Measurements from ENCODE around the gene GPNMB. TPM values are rescaled to one million over a fixed set of nuclear protein-coding genes. Genes with fewer than 3 reads are reported as not detected.

Gene GPNMB
- total and polyA plus RNA-seq, 7 experiments from 2014 or later: 0.56 to 30.5 (median 15.4) TPM; not detected in 3

DNA sequence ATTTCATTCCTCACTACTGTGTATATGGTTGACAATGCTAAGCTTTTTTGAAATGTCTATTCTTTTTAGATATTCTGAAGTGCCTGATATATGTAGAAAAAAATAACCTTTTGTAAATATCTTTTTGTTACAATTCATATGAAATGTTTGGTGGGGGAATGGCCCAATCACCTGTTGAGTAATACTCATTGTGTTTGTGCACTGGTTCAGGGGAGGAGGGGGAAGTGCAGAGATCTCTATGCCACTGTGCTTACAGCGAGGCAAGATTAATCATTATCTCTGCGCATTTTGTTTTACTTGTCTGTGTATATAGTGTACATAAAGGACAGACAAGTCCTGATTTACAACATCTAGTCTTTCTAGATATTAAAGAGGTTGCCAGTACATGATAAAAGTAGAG, 39.6 kb upstream of the GPNMB start:
- ChIA-PET CTCF (no interaction called here), POLR2A (no interaction called here)
- ATAC-seq (peak; percentile 62), DNase-seq (peak in 1 of 9 donors; percentile 25)
- Histone ChIP-seq H3K36me3 (ENCODE audit: control insufficient read depth in 2 of 3, insufficient read depth in 3 of 3, low read length in 3 of 3) (no peaks in the 10 kb centered on the region), H3K27me3 (ENCODE audit: control insufficient read depth in 2 of 2, insufficient read depth in 2 of 2, low read length in 2 of 2) (no peaks in the 10 kb centered on the region), H3K9me3 (ENCODE audit: control insufficient read depth in 2 of 3, low read length in 3 of 3) (no peaks in the 10 kb centered on the region), H3K4me1 (ENCODE audit: control insufficient read depth in 2 of 2, insufficient read depth in 2 of 2, low read length in 2 of 2) (no peaks in the 10 kb centered on the region), H3K27ac (ENCODE audit: low read depth, low read length) (no peak overlapping the region), H3K4me3 (ENCODE audit: low read length) (no peak overlapping the region)
- intact Hi-C loops (cut with micrococcal nuclease): no loop called here
- Mint-ChIP-seq H3K36me3 (peaks cover 0 to 26% (median 26%) of the 10 kb centered on the region in 5 donors), H3K9me3 (peaks cover 0 to 3% (median 0%) of the 10 kb centered on the region in 11 donors), H3K4me1 (peaks cover 0 to 9% (median 6%) of the 10 kb centered on the region in 7 donors), H3K4me3 (peak overlapping the region in 5 of 10 donors; percentile 44 to 84 (median 66)), H3K27me3 (peaks cover 10 to 47% (median 29%) of the 10 kb centered on the region in 5 donors), H3K27ac (peak overlapping the region in 4 of 9 donors; percentile 32 to 97 (median 58))

DNA sequence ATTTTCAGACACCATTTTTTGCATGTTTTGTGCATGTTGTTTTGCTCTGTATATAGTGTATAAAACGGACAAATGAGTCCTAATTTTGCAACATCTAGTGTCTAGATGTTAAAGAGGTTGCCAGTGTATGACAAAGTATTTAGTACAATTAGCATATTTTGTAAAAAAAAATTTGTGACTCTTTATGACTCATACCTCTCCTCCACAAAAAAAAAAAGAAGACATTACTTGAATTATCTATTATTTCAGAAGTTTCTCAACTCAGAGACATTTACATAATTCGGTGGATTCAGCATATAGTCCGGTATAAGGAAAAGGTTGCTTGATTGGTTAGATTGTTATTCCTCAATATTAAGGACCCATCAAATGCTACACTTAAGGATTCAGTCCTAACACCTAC, 38.7 kb upstream of the GPNMB start:
- peak; percentile 55 for ATAC-seq
- DNase-seq: no peak
- ChIA-PET POLR2A (no interaction called here), CTCF (no interaction called here)
- H3K27me3 ChIP-seq (ENCODE audit: control insufficient read depth in 2 of 2, insufficient read depth in 2 of 2, low read length in 2 of 2): no peaks in the 10 kb centered on the region
- no peaks in the 10 kb centered on the region for H3K4me1 ChIP-seq (ENCODE audit: control insufficient read depth in 2 of 2, insufficient read depth in 2 of 2, low read length in 2 of 2)
- Mint-ChIP-seq H3K9me3 (peaks cover 0 to 3% (median 0%) of the 10 kb centered on the region in 11 donors), H3K27ac (peak overlapping the region in 2 of 9 donors; percentile 57 to 97), H3K27me3 (peaks cover 10 to 53% (median 29%) of the 10 kb centered on the region in 5 donors), H3K4me1 (peaks cover 0 to 9% (median 6%) of the 10 kb centered on the region in 7 donors), H3K36me3 (peaks cover 0 to 26% (median 21%) of the 10 kb centered on the region in 5 donors), H3K4me3 (peak overlapping the region in 3 of 10 donors; percentile 66 to 84 (median 69))
- no peak overlapping the region for H3K27ac ChIP-seq (ENCODE audit: low read depth, low read length)
- no peaks in the 10 kb centered on the region for H3K9me3 ChIP-seq (ENCODE audit: control insufficient read depth in 2 of 3, low read length in 3 of 3)
- H3K4me3 ChIP-seq (ENCODE audit: low read length): no peak overlapping the region
- no peaks in the 10 kb centered on the region for H3K36me3 ChIP-seq (ENCODE audit: control insufficient read depth in 2 of 3, insufficient read depth in 3 of 3, low read length in 3 of 3)
- intact Hi-C loops (cut with micrococcal nuclease): no loop called here

DNA sequence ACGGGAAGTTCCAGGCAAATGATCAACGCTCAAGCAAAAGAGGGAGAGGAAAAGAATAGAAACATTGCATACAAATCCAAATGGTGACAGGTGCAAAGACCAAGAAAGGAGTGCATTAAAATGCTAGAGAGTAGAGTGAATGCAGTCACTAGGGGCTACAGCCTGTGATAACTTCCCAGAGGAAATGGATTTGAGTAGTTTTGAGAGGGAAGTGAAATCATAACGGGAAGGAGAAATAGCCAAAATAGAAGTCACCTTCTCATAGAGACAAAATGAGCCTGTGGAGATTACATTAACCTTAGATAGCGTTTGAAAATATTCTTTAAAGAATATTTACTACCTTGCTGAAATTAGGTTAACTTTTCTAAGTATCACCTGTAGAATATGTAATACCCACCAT, 38.3 kb upstream of the GPNMB start:
- DNase-seq: no peak
- H3K4me1 ChIP-seq (ENCODE audit: control insufficient read depth in 2 of 2, insufficient read depth in 2 of 2, low read length in 2 of 2): no peaks in the 10 kb centered on the region
- Mint-ChIP-seq H3K36me3 (peaks cover 0 to 23% (median 16%) of the 10 kb centered on the region in 5 donors), H3K27me3 (peaks cover 10 to 53% (median 29%) of the 10 kb centered on the region in 5 donors), H3K27ac (no peak overlapping the region), H3K4me1 (peaks cover 0 to 9% (median 6%) of the 10 kb centered on the region in 7 donors), H3K4me3 (no peak overlapping the region), H3K9me3 (peaks cover 0 to 3% (median 0%) of the 10 kb centered on the region in 11 donors)
- H3K4me3 ChIP-seq (ENCODE audit: low read length): no peak overlapping the region
- H3K36me3 ChIP-seq (ENCODE audit: control insufficient read depth in 2 of 3, insufficient read depth in 3 of 3, low read length in 3 of 3): no peaks in the 10 kb centered on the region
- ChIA-PET CTCF (no interaction called here), POLR2A (no interaction called here)
- ATAC-seq: no peak
- H3K27me3 ChIP-seq (ENCODE audit: control insufficient read depth in 2 of 2, insufficient read depth in 2 of 2, low read length in 2 of 2): no peaks in the 10 kb centered on the region
- no peak overlapping the region for H3K27ac ChIP-seq (ENCODE audit: low read depth, low read length)
- intact Hi-C loops (cut with micrococcal nuclease): no loop called here
- no peaks in the 10 kb centered on the region for H3K9me3 ChIP-seq (ENCODE audit: control insufficient read depth in 2 of 3, low read length in 3 of 3)

DNA sequence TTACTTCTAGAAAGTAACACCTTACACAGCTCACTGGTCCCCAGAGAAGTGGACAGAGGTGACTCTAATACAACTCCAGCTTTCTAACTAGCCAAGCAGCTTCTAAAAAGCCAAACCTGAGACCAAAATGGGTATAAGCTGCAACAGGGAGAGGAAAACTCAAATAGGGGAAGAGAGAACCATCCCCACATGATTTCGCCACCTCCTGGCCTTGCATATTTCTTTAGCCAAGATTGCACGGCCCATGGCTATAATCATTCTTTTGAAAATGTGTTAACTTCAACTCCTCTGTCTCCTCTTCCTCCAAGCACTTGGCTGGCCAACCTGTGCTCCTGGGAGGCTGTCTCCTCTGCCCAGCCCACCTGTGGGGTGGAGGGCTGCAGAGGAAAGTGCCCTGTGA, 36.1 kb upstream of the GPNMB start:
- no peak overlapping the region for H3K4me3 Mint-ChIP-seq
- H3K4me1 ChIP-seq (ENCODE audit: control insufficient read depth in 2 of 2, insufficient read depth in 2 of 2, low read length in 2 of 2): no peaks in the 10 kb centered on the region
- H3K9me3 ChIP-seq (ENCODE audit: control insufficient read depth in 2 of 3, low read length in 3 of 3): no peaks in the 10 kb centered on the region
- H3K36me3 ChIP-seq (ENCODE audit: control insufficient read depth in 2 of 3, insufficient read depth in 3 of 3, low read length in 3 of 3): no peaks in the 10 kb centered on the region
- intact Hi-C loops (cut with micrococcal nuclease): no loop called here
- peaks cover 18 to 41% (median 25%) of the 10 kb centered on the region in 5 donors for H3K27me3 Mint-ChIP-seq
- no peak overlapping the region for H3K27ac ChIP-seq (ENCODE audit: low read depth, low read length)
- no peak for ATAC-seq
- DNase-seq: no peak
- H3K9me3 Mint-ChIP-seq: peaks cover 0 to 3% (median 0%) of the 10 kb centered on the region in 11 donors
- peaks cover 0 to 8% (median 3%) of the 10 kb centered on the region in 5 donors for H3K36me3 Mint-ChIP-seq
- H3K4me3 ChIP-seq (ENCODE audit: low read length): no peak overlapping the region
- ChIA-PET POLR2A (no interaction called here), CTCF (no interaction called here)
- no peaks in the 10 kb centered on the region for H3K27me3 ChIP-seq (ENCODE audit: control insufficient read depth in 2 of 2, insufficient read depth in 2 of 2, low read length in 2 of 2)
- H3K4me1 Mint-ChIP-seq: peaks cover 0 to 7% (median 3%) of the 10 kb centered on the region in 7 donors
- no peak overlapping the region for H3K27ac Mint-ChIP-seq

DNA sequence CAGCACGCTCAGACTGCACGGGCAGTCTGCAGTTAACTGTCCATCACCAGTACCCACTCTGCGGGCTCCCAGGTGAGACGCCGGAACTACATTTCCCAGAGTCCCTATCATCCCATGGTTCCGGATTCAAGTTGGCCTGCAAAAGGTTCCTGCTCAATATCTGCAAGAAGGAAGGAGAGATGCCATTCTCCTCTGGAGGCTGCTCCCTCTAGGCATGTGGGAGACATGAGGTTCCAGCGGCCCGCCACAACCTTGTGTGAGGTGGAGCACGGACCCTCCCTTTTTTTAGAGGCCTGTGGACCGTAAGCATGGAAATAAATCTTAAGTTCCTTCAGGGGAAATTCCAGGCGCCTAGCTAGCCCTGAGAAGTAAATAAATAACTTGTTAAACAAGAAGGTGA, 35.0 kb upstream of the GPNMB start:
- no peaks in the 10 kb centered on the region for H3K27me3 ChIP-seq (ENCODE audit: control insufficient read depth in 2 of 2, insufficient read depth in 2 of 2, low read length in 2 of 2)
- no peak for DNase-seq
- Mint-ChIP-seq H3K36me3 (peaks cover 0 to 4% (median 2%) of the 10 kb centered on the region in 5 donors), H3K4me3 (no peak overlapping the region), H3K4me1 (peaks cover 0 to 4% (median 0%) of the 10 kb centered on the region in 7 donors), H3K9me3 (no peaks in the 10 kb centered on the region), H3K27ac (no peak overlapping the region), H3K27me3 (peaks cover 18 to 35% (median 24%) of the 10 kb centered on the region in 5 donors)
- no peak for ATAC-seq
- CTCF ChIA-PET: interaction anchor here (1.0 kb wide), 1 partner anchor 35 kb away, joined by 3 read pairs; no protein-coding TSS in a partner anchor
- H3K4me3 ChIP-seq (ENCODE audit: low read length): no peak overlapping the region
- intact Hi-C loops (cut with micrococcal nuclease): no loop called here
- H3K9me3 ChIP-seq (ENCODE audit: control insufficient read depth in 2 of 3, low read length in 3 of 3): no peaks in the 10 kb centered on the region
- POLR2A ChIA-PET: no interaction called here
- H3K27ac ChIP-seq (ENCODE audit: low read depth, low read length): no peak overlapping the region
- no peaks in the 10 kb centered on the region for H3K4me1 ChIP-seq (ENCODE audit: control insufficient read depth in 2 of 2, insufficient read depth in 2 of 2, low read length in 2 of 2)
- H3K36me3 ChIP-seq (ENCODE audit: control insufficient read depth in 2 of 3, insufficient read depth in 3 of 3, low read length in 3 of 3): no peaks in the 10 kb centered on the region

DNA sequence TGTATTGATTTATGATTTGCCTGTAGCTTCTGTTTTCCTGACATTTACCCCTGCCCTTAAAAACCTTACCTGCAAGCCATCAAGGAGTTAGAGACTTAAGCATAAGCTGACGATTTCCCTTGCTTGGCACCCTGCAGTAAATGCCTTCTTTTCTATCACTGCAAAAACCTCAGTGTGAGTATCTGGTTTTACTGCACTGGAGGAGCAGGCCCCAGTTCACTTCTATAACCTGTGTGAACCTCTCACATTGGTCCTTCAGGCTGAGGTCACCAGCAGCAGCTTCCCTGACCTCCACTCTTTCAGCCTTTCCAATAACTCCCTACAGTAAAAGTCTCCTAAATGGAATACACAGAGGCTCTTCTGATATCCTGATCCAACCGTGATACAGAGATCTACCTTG, 34.2 kb upstream of the GPNMB start:
- Mint-ChIP-seq H3K9me3 (no peaks in the 10 kb centered on the region), H3K4me1 (peaks cover 0 to 4% (median 0%) of the 10 kb centered on the region in 7 donors), H3K27me3 (peaks cover 13 to 26% (median 16%) of the 10 kb centered on the region in 5 donors), H3K27ac (no peak overlapping the region), H3K36me3 (peaks cover 0 to 3% (median 0%) of the 10 kb centered on the region in 5 donors), H3K4me3 (no peak overlapping the region)
- no peak overlapping the region for H3K27ac ChIP-seq (ENCODE audit: low read depth, low read length)
- no peak overlapping the region for H3K4me3 ChIP-seq (ENCODE audit: low read length)
- no peaks in the 10 kb centered on the region for H3K9me3 ChIP-seq (ENCODE audit: control insufficient read depth in 2 of 3, low read length in 3 of 3)
- POLR2A ChIA-PET: no interaction called here
- intact Hi-C loops (cut with micrococcal nuclease): no loop called here
- no peaks in the 10 kb centered on the region for H3K36me3 ChIP-seq (ENCODE audit: control insufficient read depth in 2 of 3, insufficient read depth in 3 of 3, low read length in 3 of 3)
- CTCF ChIA-PET: interaction anchor here (1.0 kb wide), 1 partner anchor 35 kb away, joined by 3 read pairs; no protein-coding TSS in a partner anchor
- no peaks in the 10 kb centered on the region for H3K27me3 ChIP-seq (ENCODE audit: control insufficient read depth in 2 of 2, insufficient read depth in 2 of 2, low read length in 2 of 2)
- no peak for ATAC-seq
- no peaks in the 10 kb centered on the region for H3K4me1 ChIP-seq (ENCODE audit: control insufficient read depth in 2 of 2, insufficient read depth in 2 of 2, low read length in 2 of 2)
- no peak for DNase-seq

DNA sequence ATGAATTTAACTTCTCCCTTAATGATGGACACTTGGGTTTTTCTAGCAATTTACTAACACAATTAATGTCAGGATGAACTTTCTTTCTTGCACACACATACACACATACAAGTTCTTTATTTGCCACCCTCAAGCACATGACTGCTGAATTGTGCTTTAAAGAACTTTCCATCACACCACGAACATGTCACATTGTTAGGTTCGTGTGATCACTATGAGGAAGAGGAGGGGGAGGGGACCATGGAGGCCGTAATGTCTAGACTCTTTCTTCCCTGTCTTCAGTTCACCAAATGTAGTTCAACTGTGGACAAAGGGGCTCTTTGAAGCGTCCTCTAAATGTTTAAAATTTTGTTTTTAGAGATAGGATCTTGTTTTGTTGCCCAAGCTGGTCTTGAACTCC, 33.7 kb upstream of the GPNMB start:
- Histone ChIP-seq H3K9me3 (ENCODE audit: control insufficient read depth in 2 of 3, low read length in 3 of 3) (no peaks in the 10 kb centered on the region), H3K36me3 (ENCODE audit: control insufficient read depth in 2 of 3, insufficient read depth in 3 of 3, low read length in 3 of 3) (no peaks in the 10 kb centered on the region), H3K4me3 (ENCODE audit: low read length) (no peak overlapping the region), H3K27me3 (ENCODE audit: control insufficient read depth in 2 of 2, insufficient read depth in 2 of 2, low read length in 2 of 2) (no peaks in the 10 kb centered on the region), H3K27ac (ENCODE audit: low read depth, low read length) (no peak overlapping the region), H3K4me1 (ENCODE audit: control insufficient read depth in 2 of 2, insufficient read depth in 2 of 2, low read length in 2 of 2) (no peaks in the 10 kb centered on the region)
- Mint-ChIP-seq H3K36me3 (peaks cover 0 to 3% (median 0%) of the 10 kb centered on the region in 5 donors), H3K4me1 (peaks cover 0 to 4% (median 0%) of the 10 kb centered on the region in 7 donors), H3K9me3 (no peaks in the 10 kb centered on the region), H3K27ac (no peak overlapping the region), H3K27me3 (peaks cover 10 to 22% (median 13%) of the 10 kb centered on the region in 5 donors), H3K4me3 (no peak overlapping the region)
- ATAC-seq: no peak
- intact Hi-C loops (cut with micrococcal nuclease): no loop called here
- POLR2A ChIA-PET: no interaction called here
- no peak for DNase-seq
- CTCF ChIA-PET: interaction anchor here (1.0 kb wide), 1 partner anchor 34 kb away, joined by 3 read pairs; no protein-coding TSS in a partner anchor

Data from naive thymus-derived CD4-positive, alpha-beta T cell (primary cell).